HG02763 (cell line): ENCODE results near the gene RBM10.
A peak's percentile ranks its signal among the peaks of the same experiment; 100 is the strongest.

Experiments
- ATAC-seq: cut with Tn5 transposase; IDR thresholded peaks from one replicate; pipeline ENCODE4 v1.9.1; 2021; ENCODE audit warnings: mild to moderate bottlenecking, moderate library complexity; ENCODE audit not compliant: unreplicated experiment

RBM10 gene

DNA sequence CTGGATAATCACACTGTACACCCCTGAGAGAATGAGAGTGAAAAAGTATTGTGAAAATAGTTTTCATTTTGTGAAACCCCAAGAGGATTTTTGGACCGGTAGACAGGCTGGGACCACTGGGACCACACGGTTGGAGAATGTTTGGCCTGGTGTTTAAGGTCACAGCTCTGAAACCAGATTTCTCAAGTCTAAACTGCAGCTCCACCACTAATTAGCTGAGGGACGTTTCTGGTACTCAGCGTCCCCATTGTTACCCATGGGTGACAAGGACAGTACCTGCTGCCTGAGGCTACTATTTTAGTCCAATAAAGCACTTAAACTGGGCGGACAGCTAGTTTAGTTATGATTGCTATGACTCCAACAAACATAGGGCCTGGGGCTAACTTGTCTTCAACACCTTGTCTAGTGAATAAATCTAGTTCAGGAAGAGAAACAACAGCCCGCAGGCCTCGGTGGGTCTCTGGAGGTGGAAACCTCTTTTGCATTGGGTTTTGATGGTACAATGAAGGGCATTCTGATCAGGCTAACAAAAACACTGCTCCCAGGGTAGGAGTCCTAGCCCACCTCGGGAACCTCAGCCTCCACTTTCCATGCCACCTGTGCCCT is 87.3 kb downstream of the RBM10 start:
- ATAC-seq = no peak

GRCh38 chrX:47232803-47233332 is 87.8 kb downstream of the RBM10 start, which contains the start of gene USP11:
Gene USP11, plus strand, starts transcription at chrX:47233009. Its CDS starts 35 bp downstream, at chrX:47233044.
- ATAC-seq = no peak

DNA sequence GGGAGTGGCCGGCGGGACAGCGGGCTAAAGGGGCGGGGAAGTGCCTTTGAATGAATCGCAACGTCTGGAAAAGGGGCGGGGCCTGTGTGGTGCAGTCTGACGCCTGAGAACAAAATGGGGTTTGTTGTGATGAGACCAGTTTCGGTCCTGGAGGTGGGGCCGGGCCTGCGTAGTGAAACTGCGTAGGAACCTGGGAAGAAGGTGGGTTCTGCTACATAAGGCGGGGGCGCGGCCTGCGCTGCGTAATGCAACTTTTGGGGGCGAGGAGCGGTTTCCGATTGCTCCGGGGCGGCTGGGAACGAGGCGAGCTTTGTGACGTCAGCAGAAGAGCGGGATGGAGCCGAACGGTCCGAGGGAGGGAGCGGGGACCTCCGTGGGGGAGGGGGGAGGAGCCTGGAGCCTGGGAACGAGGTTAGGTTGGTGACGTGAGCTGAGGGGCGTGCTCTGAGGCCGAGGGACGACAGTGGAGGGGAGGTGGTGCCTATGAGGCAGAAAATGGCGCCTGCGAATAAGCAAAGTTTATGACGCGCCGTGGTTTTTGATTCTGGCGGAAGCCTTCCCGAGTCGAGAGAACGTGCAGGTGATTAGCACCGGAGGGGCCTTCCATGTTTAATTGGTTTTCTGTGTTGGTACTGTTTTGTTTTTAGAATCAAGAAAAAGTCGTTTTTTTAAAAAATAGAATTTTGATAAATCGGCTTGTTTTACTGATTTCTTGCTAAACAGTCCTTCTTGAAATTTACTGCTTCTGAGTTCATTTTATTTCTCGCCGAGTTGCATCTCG is 88.5 kb downstream of the RBM10 start:
- peak; percentile 79 for ATAC-seq

DNA sequence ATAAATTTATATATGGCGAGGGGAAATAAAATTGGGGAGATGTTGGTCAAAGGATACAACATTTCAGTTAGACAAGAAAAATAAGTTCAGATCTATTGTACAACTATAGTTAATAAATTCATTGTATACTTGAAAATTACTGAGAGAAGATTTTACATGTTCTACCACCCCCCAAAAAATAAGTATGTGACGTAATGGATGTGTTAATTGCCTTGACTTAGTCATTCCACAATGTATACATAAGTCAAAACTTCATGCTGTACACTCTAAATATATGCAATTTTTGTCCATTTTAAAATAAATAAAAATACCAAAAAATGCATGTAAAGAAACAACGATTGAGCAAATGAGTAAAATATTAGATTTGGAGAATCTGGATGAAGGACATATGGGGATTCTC is 89.6 kb downstream of the RBM10 start:
- ATAC-seq = no peak

GRCh38 chrX:47235691-47236103 is 90.7 kb downstream of the RBM10 start:
- ATAC-seq = no peak
